Immature natural killer cell (primary cell): ENCODE results near the gene ST8SIA4. TPM values are rescaled to one million over a fixed set of nuclear protein-coding genes. Genes with fewer than 3 reads are reported as not detected.
A peak's percentile ranks its signal among the peaks of the same experiment; 100 is the strongest.

Source experiments
- DNase-seq, 3 donors: peaks; one replicate each; pipeline ENCODE4 v3.0.0; 2022; ENCODE audit warnings: mixed read lengths in 1 of 3
- H3K27ac Mint-ChIP-seq, 6 donors: one replicate each; pipeline ENCODE4 v1.8.0; 2020; ENCODE audit warnings: mixed read lengths in 6 of 6, mild to moderate bottlenecking in 5 of 6, inconsistent platforms in 4 of 6, moderate library complexity in 3 of 6
- H3K27me3 Mint-ChIP-seq, 3 donors: one replicate each; pipeline ENCODE4 v1.8.0; 2020 to 2021; ENCODE audit warnings: low read depth in 3 of 3, mild to moderate bottlenecking in 3 of 3, mixed read lengths in 3 of 3, moderate library complexity in 3 of 3, inconsistent platforms in 1 of 3
- H3K36me3 Mint-ChIP-seq, 3 donors: one replicate each; pipeline ENCODE4 v1.8.0; 2020; ENCODE audit warnings: mixed read lengths in 3 of 3, inconsistent platforms in 2 of 3, mild to moderate bottlenecking in 2 of 3
- H3K4me1 Mint-ChIP-seq, 2 donors: one replicate each; pipeline ENCODE4 v1.8.0; 2020; ENCODE audit warnings: inconsistent platforms in 2 of 2, mild to moderate bottlenecking in 2 of 2, mixed read lengths in 2 of 2, moderate library complexity in 1 of 2
- H3K4me3 Mint-ChIP-seq, 5 donors: one replicate each; pipeline ENCODE4 v1.8.0; 2020; ENCODE audit warnings: mild to moderate bottlenecking in 5 of 5, mixed read lengths in 5 of 5, inconsistent platforms in 3 of 5, moderate library complexity in 3 of 5
- H3K9me3 Mint-ChIP-seq, 6 donors: one replicate each; pipeline ENCODE4 v1.8.0; 2020; ENCODE audit warnings: mild to moderate bottlenecking in 6 of 6, mixed read lengths in 6 of 6, inconsistent platforms in 4 of 6, moderate library complexity in 3 of 6
- polyA plus RNA-seq, 3 donors: library from polyadenylated mRNA; unstranded; fragments of 300-500 nt; fragmentation: Illumina TruSeq; gene quantifications; one replicate each; pipeline ENCODE4 v1.2.3, GENCODE V29; 2021

ST8SIA4 gene
- polyA plus RNA-seq, 3 donors from 2014 or later: 15.7 to 19.9 (median 19.2) TPM

GRCh38 chr5:100858987-100859545, 44.0 kb downstream of the ST8SIA4 start:
- Mint-ChIP-seq H3K27ac (peak overlapping the region in 2 of 6 donors; percentile 36 to 78), H3K4me1 (peaks cover 40 to 75% of the 10 kb centered on the region in 2 donors), H3K27me3 (no peaks in the 10 kb centered on the region), H3K4me3 (no peak overlapping the region), H3K9me3 (no peaks in the 10 kb centered on the region), H3K36me3 (peaks cover 4 to 20% (median 11%) of the 10 kb centered on the region in 3 donors)
- no peak for DNase-seq

- no peaks in the 10 kb centered on the region for H3K9me3 Mint-ChIP-seq
- H3K4me1 Mint-ChIP-seq: peaks cover 51 to 81% of the 10 kb centered on the region in 2 donors
- H3K27me3 Mint-ChIP-seq: no peaks in the 10 kb centered on the region
- H3K36me3 Mint-ChIP-seq: peaks cover 5 to 21% (median 7%) of the 10 kb centered on the region in 3 donors
- no peak overlapping the region for H3K4me3 Mint-ChIP-seq
- no peak for DNase-seq
- peak overlapping the region in 5 of 6 donors; percentile 29 to 68 (median 53) for H3K27ac Mint-ChIP-seq
Observed at GRCh38 chr5:100856462-100856861, 46.6 kb downstream of the ST8SIA4 start.

GRCh38 chr5:100855937-100856430, 47.1 kb downstream of the ST8SIA4 start:
- Mint-ChIP-seq H3K27ac (peak overlapping the region in 5 of 6 donors; percentile 29 to 65 (median 38)), H3K4me3 (no peak overlapping the region), H3K27me3 (no peaks in the 10 kb centered on the region), H3K4me1 (peaks cover 49 to 76% of the 10 kb centered on the region in 2 donors), H3K9me3 (no peaks in the 10 kb centered on the region), H3K36me3 (peaks cover 5 to 21% (median 7%) of the 10 kb centered on the region in 3 donors)
- no peak for DNase-seq

- H3K9me3 Mint-ChIP-seq: no peaks in the 10 kb centered on the region
- no peaks in the 10 kb centered on the region for H3K27me3 Mint-ChIP-seq
- H3K4me1 Mint-ChIP-seq: peaks cover 47 to 69% of the 10 kb centered on the region in 2 donors
- H3K36me3 Mint-ChIP-seq: peaks cover 5 to 21% (median 7%) of the 10 kb centered on the region in 3 donors
- peak overlapping the region; percentile 1 to 84 (median 68) for H3K27ac Mint-ChIP-seq
- peak overlapping the region in 1 of 5 donors; percentile 14 for H3K4me3 Mint-ChIP-seq
- DNase-seq: no peak
Observed at GRCh38 chr5:100855295-100855694, 47.8 kb downstream of the ST8SIA4 start.

GRCh38 chr5:100854591-100854990, 48.5 kb downstream of the ST8SIA4 start:
- Mint-ChIP-seq H3K36me3 (peaks cover 5 to 21% (median 7%) of the 10 kb centered on the region in 3 donors), H3K4me1 (peaks cover 42 to 62% of the 10 kb centered on the region in 2 donors), H3K27ac (peak overlapping the region; percentile 1 to 96 (median 68)), H3K27me3 (no peaks in the 10 kb centered on the region), H3K9me3 (no peaks in the 10 kb centered on the region), H3K4me3 (peak overlapping the region in 1 of 5 donors; percentile 10)
- no peak for DNase-seq

- H3K27ac Mint-ChIP-seq: peak overlapping the region; percentile 67 to 96 (median 86)
- H3K4me1 Mint-ChIP-seq: peaks cover 40 to 54% of the 10 kb centered on the region in 2 donors
- peaks cover 5 to 21% (median 7%) of the 10 kb centered on the region in 3 donors for H3K36me3 Mint-ChIP-seq
- H3K9me3 Mint-ChIP-seq: no peaks in the 10 kb centered on the region
- DNase-seq: no peak
- peak overlapping the region in 1 of 5 donors; percentile 21 for H3K4me3 Mint-ChIP-seq
- H3K27me3 Mint-ChIP-seq: no peaks in the 10 kb centered on the region
Observed at GRCh38 chr5:100853582-100853981, 49.5 kb downstream of the ST8SIA4 start.

- Mint-ChIP-seq H3K4me1 (peaks cover 37 to 51% of the 10 kb centered on the region in 2 donors), H3K36me3 (peaks cover 5 to 21% (median 7%) of the 10 kb centered on the region in 3 donors), H3K27me3 (no peaks in the 10 kb centered on the region), H3K27ac (peak overlapping the region; percentile 67 to 96 (median 86)), H3K9me3 (no peaks in the 10 kb centered on the region), H3K4me3 (peak overlapping the region; percentile 1 to 74 (median 45))
- DNase-seq: no peak
Observed at GRCh38 chr5:100852988-100853449, 50.1 kb downstream of the ST8SIA4 start.

- H3K27me3 Mint-ChIP-seq: no peaks in the 10 kb centered on the region
- H3K9me3 Mint-ChIP-seq: no peaks in the 10 kb centered on the region
- DNase-seq: no peak
- H3K36me3 Mint-ChIP-seq: peaks cover 5 to 21% (median 7%) of the 10 kb centered on the region in 3 donors
- peak overlapping the region in 2 of 6 donors; percentile 29 to 35 for H3K27ac Mint-ChIP-seq
- H3K4me3 Mint-ChIP-seq: no peak overlapping the region
- H3K4me1 Mint-ChIP-seq: peaks cover 37 to 61% of the 10 kb centered on the region in 2 donors
Observed at GRCh38 chr5:100852051-100852450, 51.0 kb downstream of the ST8SIA4 start.

GRCh38 chr5:100846772-100847171, 56.3 kb downstream of the ST8SIA4 start:
- peaks cover 20 to 57% of the 10 kb centered on the region in 2 donors for H3K4me1 Mint-ChIP-seq
- no peak overlapping the region for H3K4me3 Mint-ChIP-seq
- no peaks in the 10 kb centered on the region for H3K27me3 Mint-ChIP-seq
- H3K36me3 Mint-ChIP-seq: peaks cover 0 to 9% (median 5%) of the 10 kb centered on the region in 3 donors
- no peak for DNase-seq
- H3K27ac Mint-ChIP-seq: no peak overlapping the region
- no peaks in the 10 kb centered on the region for H3K9me3 Mint-ChIP-seq

GRCh38 chr5:100842080-100842479, 61.0 kb downstream of the ST8SIA4 start:
- no peaks in the 10 kb centered on the region for H3K9me3 Mint-ChIP-seq
- H3K36me3 Mint-ChIP-seq: peaks cover 5 to 9% (median 5%) of the 10 kb centered on the region in 3 donors
- peaks cover 57 to 89% of the 10 kb centered on the region in 2 donors for H3K4me1 Mint-ChIP-seq
- DNase-seq: no peak
- H3K27me3 Mint-ChIP-seq: no peaks in the 10 kb centered on the region
- H3K27ac Mint-ChIP-seq: peak overlapping the region in 2 of 6 donors; percentile 24 to 44
- no peak overlapping the region for H3K4me3 Mint-ChIP-seq

- peaks cover 5 to 9% (median 5%) of the 10 kb centered on the region in 3 donors for H3K36me3 Mint-ChIP-seq
- H3K27ac Mint-ChIP-seq: peak overlapping the region; percentile 33 to 85 (median 66)
- peaks cover 61 to 89% of the 10 kb centered on the region in 2 donors for H3K4me1 Mint-ChIP-seq
- H3K4me3 Mint-ChIP-seq: peak overlapping the region in 4 of 5 donors; percentile 15 to 82 (median 52)
- H3K9me3 Mint-ChIP-seq: no peaks in the 10 kb centered on the region
- no peak for DNase-seq
- H3K27me3 Mint-ChIP-seq: no peaks in the 10 kb centered on the region
Observed at GRCh38 chr5:100841358-100842076, 61.6 kb downstream of the ST8SIA4 start.

- Mint-ChIP-seq H3K4me3 (peak overlapping the region in 3 of 5 donors; percentile 15 to 82 (median 45)), H3K36me3 (peaks cover 0 to 5% (median 3%) of the 10 kb centered on the region in 3 donors), H3K9me3 (no peaks in the 10 kb centered on the region), H3K4me1 (peaks cover 58 to 89% of the 10 kb centered on the region in 2 donors), H3K27ac (peak overlapping the region; percentile 33 to 73 (median 62)), H3K27me3 (no peaks in the 10 kb centered on the region)
- DNase-seq: no peak
Observed at GRCh38 chr5:100840789-100841188, 62.3 kb downstream of the ST8SIA4 start.

- peaks cover 61 to 91% of the 10 kb centered on the region in 2 donors for H3K4me1 Mint-ChIP-seq
- peak overlapping the region in 1 of 5 donors; percentile 82 for H3K4me3 Mint-ChIP-seq
- peak overlapping the region; percentile 33 to 73 (median 62) for H3K27ac Mint-ChIP-seq
- DNase-seq: no peak
- peaks cover 0 to 5% (median 3%) of the 10 kb centered on the region in 3 donors for H3K36me3 Mint-ChIP-seq
- H3K27me3 Mint-ChIP-seq: no peaks in the 10 kb centered on the region
- no peaks in the 10 kb centered on the region for H3K9me3 Mint-ChIP-seq
Observed at GRCh38 chr5:100840370-100840769, 62.7 kb downstream of the ST8SIA4 start.
